Tibial artery (tissue), 4 donors: ENCODE data around the gene MTMR3.

Experiments used
- DNase-seq, 2 donors: peaks; one replicate each; pipeline ENCODE4 v3.0.0-alpha.2; 2019
- H3K27ac ChIP-seq, 2 donors: fragments of 200-600 bp; sonication (generic) in 1 of 2; 1 replicate in 1 of 2; 2 replicates in 1 of 2; pipeline ENCODE4 v1.5.1; 2018 to 2019; ENCODE audit warnings: mild to moderate bottlenecking in 1 of 2
- H3K27me3 ChIP-seq, 2 donors: fragments of 200-600 bp; sonication (generic) in 1 of 2; one replicate each; pipeline versions ENCODE4 v1.5.1 to v1.6.0; 2016 to 2019
- H3K36me3 ChIP-seq, 3 donors: fragments of 200-600 bp; sonication (generic) in 2 of 3; one replicate each; pipeline ENCODE4 v1.5.1; 2016 to 2019; ENCODE audit warnings: mild to moderate bottlenecking in 2 of 3
- H3K4me1 ChIP-seq, 4 donors: fragments of 200-600 bp; sonication (generic) in 2 of 4; 1 replicate in 3 of 4; 2 replicates in 1 of 4; pipeline ENCODE4 v1.5.1; 2016 to 2019
- H3K4me3 ChIP-seq, 2 donors: fragments of 200-600 bp; sonication (generic) in 1 of 2; 1 replicate in 1 of 2; 2 replicates in 1 of 2; pipeline ENCODE4 v1.5.1; 2018 to 2019; ENCODE audit warnings: mild to moderate bottlenecking in 2 of 2
- H3K9me3 ChIP-seq, 3 donors: fragments of 200-600 bp; sonication (generic) in 1 of 3; one replicate each; pipeline ENCODE4 v1.5.1; 2016 to 2019
- intact Hi-C: fragments of 100-400 bp; cut with DNase I; formaldehyde crosslinking; loops from one replicate; pipeline ENCODE4 v1.15.0; 2023; ENCODE audit warnings: low total_unique reads
- TF ChIP-seq, protein P1 (sequence below), 2 experiments: fragments of 200-600 bp in 1 of 2; fragments of 450-650 bp in 1 of 2; IDR thresholded peaks; one replicate each; pipeline ENCODE4 v1.5.1; 2017 to 2019; ENCODE audit warnings: antibody characterized with exemption in 2 of 2, mild to moderate bottlenecking in 1 of 2, moderate library complexity in 1 of 2

MTMR3 gene

DNA sequence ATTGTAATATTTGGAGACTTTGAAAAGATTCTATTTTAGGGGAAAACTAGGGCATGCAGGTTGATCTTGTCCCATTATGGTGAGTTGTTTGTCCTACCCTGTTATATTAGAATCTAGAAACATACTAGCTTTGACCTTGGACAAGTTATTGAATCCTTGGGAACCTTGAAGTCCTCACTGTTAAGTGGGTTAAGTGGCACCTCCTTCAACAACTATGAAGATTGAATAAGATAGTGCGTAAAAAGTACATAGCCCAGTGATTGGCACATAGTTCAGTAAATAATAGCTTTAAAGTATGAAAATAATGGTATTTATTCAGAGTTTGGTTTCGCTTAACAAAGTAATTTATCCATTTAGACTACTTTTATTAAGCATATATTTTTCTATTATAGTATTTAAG, 51.6 kb downstream of the MTMR3 start:
- H3K36me3 ChIP-seq = no peaks in the 10 kb centered on the region
- intact Hi-C loops = no loop called here
- DNase-seq = no peak

DNA sequence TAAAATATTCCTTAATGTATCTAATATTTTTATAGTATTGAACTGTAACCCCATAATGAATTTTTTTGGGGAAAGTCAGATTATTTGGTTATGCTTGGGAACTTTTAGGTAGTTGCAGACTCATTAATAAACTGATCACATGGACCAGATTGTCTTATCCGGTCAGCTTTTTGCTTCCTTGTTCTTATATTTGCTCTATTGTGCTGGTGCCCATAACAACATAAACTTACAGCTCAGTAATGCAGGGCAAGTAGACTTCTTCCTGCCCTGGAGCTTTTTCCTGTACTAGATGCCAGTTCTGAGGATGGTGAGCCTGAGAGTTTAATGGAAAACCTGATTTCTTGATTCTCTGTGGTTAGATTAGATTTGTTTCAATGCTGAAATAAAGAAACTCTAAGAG, 53.2 kb downstream of the MTMR3 start:
- no peaks in the 10 kb centered on the region for H3K36me3 ChIP-seq
- no peaks in the 10 kb centered on the region for H3K27me3 ChIP-seq
- TF ChIP-seq, protein P1, sequence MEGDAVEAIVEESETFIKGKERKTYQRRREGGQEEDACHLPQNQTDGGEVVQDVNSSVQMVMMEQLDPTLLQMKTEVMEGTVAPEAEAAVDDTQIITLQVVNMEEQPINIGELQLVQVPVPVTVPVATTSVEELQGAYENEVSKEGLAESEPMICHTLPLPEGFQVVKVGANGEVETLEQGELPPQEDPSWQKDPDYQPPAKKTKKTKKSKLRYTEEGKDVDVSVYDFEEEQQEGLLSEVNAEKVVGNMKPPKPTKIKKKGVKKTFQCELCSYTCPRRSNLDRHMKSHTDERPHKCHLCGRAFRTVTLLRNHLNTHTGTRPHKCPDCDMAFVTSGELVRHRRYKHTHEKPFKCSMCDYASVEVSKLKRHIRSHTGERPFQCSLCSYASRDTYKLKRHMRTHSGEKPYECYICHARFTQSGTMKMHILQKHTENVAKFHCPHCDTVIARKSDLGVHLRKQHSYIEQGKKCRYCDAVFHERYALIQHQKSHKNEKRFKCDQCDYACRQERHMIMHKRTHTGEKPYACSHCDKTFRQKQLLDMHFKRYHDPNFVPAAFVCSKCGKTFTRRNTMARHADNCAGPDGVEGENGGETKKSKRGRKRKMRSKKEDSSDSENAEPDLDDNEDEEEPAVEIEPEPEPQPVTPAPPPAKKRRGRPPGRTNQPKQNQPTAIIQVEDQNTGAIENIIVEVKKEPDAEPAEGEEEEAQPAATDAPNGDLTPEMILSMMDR (IDR thresholded peaks at IDR 0.05) = no peak
- H3K4me1 ChIP-seq = peaks cover 0 to 16% (median 7%) of the 10 kb centered on the region in 4 donors
- DNase-seq = no peak
- H3K9me3 ChIP-seq = no peaks in the 10 kb centered on the region
- intact Hi-C loops = no loop called here
- no peak overlapping the region for H3K27ac ChIP-seq
- no peak overlapping the region for H3K4me3 ChIP-seq

More for the DNA sequence above, 51.6 kb downstream of the MTMR3 start:
- Histone ChIP-seq H3K4me3 (no peak overlapping the region), H3K4me1 (peaks cover 0 to 19% (median 7%) of the 10 kb centered on the region in 4 donors), H3K27ac (no peak overlapping the region), H3K9me3 (no peaks in the 10 kb centered on the region), H3K27me3 (no peaks in the 10 kb centered on the region)
- TF ChIP-seq, protein P1 (IDR thresholded peaks at IDR 0.05) = no peak

DNA sequence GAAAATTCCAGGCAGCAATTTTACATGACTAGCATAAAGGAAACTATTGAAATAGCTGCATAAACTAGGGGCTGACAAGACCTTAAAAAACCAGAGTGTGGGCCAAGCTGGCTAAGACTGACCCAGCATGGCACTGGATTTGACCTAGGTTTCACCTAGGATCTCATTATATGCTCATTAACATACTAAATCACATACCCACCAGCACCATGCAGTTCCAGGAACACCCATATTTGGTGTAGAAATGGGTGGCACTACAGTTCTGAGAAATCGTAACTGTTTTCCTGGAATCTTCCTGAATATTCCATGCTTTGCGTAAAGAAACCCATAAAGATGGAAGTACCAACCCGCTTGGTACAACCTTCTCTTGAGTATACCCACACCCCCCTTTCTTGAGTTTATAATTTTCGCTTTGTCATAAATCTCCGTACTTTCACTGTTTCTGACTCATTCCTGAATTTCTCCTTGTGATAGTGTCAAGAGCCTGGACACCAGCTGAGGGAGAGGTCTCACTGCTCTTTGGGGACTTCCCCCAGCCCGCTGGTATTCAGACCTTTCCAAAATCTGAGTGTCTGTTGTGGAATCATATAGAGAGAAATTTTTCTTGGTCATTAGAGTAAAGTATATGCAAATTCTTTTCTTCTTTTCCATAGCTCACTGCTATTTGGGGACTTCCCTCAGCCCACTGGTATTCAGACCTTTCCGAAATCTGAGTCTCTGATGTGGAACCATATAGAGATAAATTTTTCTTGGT, 55.1 kb downstream of the MTMR3 start:
- intact Hi-C loops = no loop called here
- TF ChIP-seq, protein P1 (IDR thresholded peaks at IDR 0.05) = no peak
- H3K36me3 ChIP-seq = no peaks in the 10 kb centered on the region
- H3K4me3 ChIP-seq = no peak overlapping the region
- H3K27me3 ChIP-seq = no peaks in the 10 kb centered on the region
- no peaks in the 10 kb centered on the region for H3K9me3 ChIP-seq
- H3K27ac ChIP-seq = no peak overlapping the region
- H3K4me1 ChIP-seq = peaks cover 0 to 16% (median 5%) of the 10 kb centered on the region in 4 donors
- DNase-seq = no peak

DNA sequence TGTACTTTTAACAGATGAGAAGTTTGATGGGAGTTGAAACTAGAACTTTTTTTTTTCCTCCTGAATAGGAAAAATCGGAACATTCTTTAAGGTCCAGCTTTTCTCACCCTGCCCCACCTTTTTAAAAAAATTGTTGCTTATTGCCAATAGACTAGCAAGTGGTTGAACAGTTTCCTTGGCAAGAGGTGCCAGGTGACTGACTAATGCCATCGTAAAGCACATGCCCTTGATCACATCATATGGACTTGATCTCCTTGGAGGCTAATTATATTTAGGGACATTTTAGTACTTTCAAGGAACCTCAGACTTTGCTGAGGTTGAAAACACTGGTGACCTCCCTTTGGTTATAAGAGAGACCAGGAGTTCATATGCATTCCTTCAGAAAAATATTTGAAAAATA, 57.6 kb downstream of the MTMR3 start:
- intact Hi-C loops = no loop called here
- TF ChIP-seq, protein P1 (IDR thresholded peaks at IDR 0.05) = no peak
- Histone ChIP-seq H3K4me3 (no peak overlapping the region), H3K9me3 (no peaks in the 10 kb centered on the region), H3K27ac (no peak overlapping the region), H3K36me3 (no peaks in the 10 kb centered on the region), H3K27me3 (no peaks in the 10 kb centered on the region), H3K4me1 (peaks cover 0 to 17% (median 8%) of the 10 kb centered on the region in 4 donors)
- DNase-seq = no peak

DNA sequence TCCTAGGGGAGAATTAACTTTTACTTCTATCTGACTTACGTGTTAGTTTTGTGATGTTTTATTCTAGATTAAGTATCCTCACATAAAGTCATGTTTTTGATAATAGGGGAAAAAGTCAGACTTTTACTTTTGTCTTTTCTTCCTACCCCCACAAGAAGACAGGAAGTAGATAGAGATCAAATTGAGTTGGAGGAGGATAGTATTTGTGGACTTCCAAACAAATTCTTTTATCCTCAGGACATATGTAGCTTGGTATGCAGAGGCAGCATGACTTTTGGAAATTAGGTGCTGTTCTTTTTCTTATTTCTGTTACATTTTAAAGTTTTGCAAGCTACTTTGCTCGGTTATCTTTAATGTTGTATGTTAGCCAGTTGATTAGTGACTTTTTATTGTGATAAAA, 61.4 kb downstream of the MTMR3 start:
- intact Hi-C loops = no loop called here

More for the DNA sequence above, 61.4 kb downstream of the MTMR3 start:
- no peaks in the 10 kb centered on the region for H3K27me3 ChIP-seq
- TF ChIP-seq, protein P1 (IDR thresholded peaks at IDR 0.05) = no peak
- no peaks in the 10 kb centered on the region for H3K36me3 ChIP-seq
- DNase-seq = no peak
- no peak overlapping the region for H3K27ac ChIP-seq
- H3K9me3 ChIP-seq = no peaks in the 10 kb centered on the region
- peaks cover 0 to 47% (median 9%) of the 10 kb centered on the region in 4 donors for H3K4me1 ChIP-seq
- H3K4me3 ChIP-seq = no peak overlapping the region
